Left ventricle myocardium inferior (tissue), 1 donor: ENCODE measurements around the gene APBA3. TPM values are rescaled to one million over a fixed set of nuclear protein-coding genes. Genes with fewer than 3 reads are reported as not detected.

Source experiments
- DNase-seq: peaks from one replicate; pipeline ENCODE4 v3.0.0-alpha.2; 2020
- H3K27ac ChIP-seq: fragments of 200-600 bp; replicated peaks from 2 replicates; pipeline ENCODE4 v1.8.0; 2021
- H3K27me3 ChIP-seq: fragments of 200-600 bp; 2 replicates; pipeline ENCODE4 v1.8.0; 2021; ENCODE audit warnings: low read depth
- H3K36me3 ChIP-seq: fragments of 200-600 bp; 2 replicates; pipeline ENCODE4 v1.8.0; 2021
- H3K4me1 ChIP-seq: fragments of 200-600 bp; 2 replicates; pipeline ENCODE4 v1.8.0; 2021
- H3K4me3 ChIP-seq: fragments of 200-600 bp; 2 replicates; pipeline ENCODE4 v1.8.0; 2021; ENCODE audit warnings: mild to moderate bottlenecking, moderate library complexity
- H3K9me3 ChIP-seq: fragments of 200-600 bp; replicated peaks from 2 replicates; pipeline ENCODE4 v1.8.0; 2021
- intact Hi-C: fragments of 100-400 bp; cut with micrococcal nuclease; formaldehyde crosslinking; loops from one replicate; pipeline ENCODE4 v1.11.0; 2022
- total RNA-seq: library from RNA; stranded (reverse); fragmentation: NEBNext Ultra II Directional; extraction: Animal tissue kit (Norgen Biotek cat#: 25700); gene quantifications from one replicate; pipeline ENCODE4 v1.2.1, GENCODE V29; 2021
- TF ChIP-seq, protein P1 (sequence below): fragments of 200-600 bp; IDR thresholded peaks from 2 replicates; pipeline ENCODE4 v1.8.0; 2021; ENCODE audit warnings: antibody characterized with exemption, mild to moderate bottlenecking, borderline replicate concordance
- donor health status: DM: no; HTN: yes; CAD: no; lungs with severe emphysema.

APBA3 gene
- total RNA-seq, 1 donor from 2014 or later = 14.2 TPM

DNA sequence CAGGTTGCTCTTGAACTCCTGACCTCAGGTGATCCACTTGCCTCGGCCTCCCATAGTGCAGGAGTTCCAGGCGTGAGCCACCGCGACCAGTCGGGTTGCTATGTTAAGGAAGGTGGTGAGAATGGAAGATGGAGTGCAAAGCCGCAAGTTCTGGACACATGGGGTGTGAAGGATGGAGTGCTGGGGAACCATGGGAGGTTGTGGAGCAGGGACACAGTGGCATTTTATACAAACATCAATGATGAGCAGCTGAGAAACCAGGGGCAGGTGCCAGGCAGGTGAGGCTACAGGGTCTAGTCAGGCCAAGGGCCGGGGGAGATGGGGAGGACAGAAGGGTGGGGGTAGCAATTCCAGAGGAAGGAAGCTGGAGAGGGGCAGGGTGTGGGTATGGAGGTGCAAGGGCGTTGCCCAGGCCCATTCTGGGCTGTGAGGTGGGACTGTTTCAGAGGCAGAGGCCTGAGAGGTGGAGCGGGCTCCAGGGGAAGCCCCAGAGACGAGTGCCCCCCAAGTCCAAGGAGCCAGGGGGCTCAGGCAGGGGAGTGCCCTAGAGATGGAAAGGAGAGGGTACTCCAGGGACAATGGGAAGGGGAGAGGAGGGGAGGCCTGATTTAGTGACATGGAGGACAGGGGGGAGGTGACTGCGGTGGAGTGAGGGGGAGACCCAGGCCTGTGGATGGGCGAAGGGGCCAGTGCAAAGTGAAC is 12.5 kb upstream of the APBA3 start:
- H3K27ac ChIP-seq = no peak overlapping the region
- H3K27me3 ChIP-seq = peaks cover 3% of the 10 kb centered on the region
- H3K4me3 ChIP-seq = no peak overlapping the region
- H3K4me1 ChIP-seq = no peaks in the 10 kb centered on the region
- no peak for DNase-seq
- intact Hi-C loops = no loop called here
- TF ChIP-seq, protein P1, sequence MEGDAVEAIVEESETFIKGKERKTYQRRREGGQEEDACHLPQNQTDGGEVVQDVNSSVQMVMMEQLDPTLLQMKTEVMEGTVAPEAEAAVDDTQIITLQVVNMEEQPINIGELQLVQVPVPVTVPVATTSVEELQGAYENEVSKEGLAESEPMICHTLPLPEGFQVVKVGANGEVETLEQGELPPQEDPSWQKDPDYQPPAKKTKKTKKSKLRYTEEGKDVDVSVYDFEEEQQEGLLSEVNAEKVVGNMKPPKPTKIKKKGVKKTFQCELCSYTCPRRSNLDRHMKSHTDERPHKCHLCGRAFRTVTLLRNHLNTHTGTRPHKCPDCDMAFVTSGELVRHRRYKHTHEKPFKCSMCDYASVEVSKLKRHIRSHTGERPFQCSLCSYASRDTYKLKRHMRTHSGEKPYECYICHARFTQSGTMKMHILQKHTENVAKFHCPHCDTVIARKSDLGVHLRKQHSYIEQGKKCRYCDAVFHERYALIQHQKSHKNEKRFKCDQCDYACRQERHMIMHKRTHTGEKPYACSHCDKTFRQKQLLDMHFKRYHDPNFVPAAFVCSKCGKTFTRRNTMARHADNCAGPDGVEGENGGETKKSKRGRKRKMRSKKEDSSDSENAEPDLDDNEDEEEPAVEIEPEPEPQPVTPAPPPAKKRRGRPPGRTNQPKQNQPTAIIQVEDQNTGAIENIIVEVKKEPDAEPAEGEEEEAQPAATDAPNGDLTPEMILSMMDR = no peak
- no peaks in the 10 kb centered on the region for H3K9me3 ChIP-seq
- H3K36me3 ChIP-seq = no peaks in the 10 kb centered on the region

GRCh38 chr19:3771906-3772455 is 10.5 kb upstream of the APBA3 start, which contains the start of gene RAX2:
RAX2 (minus strand) TSS chr19:3772228; CDS start chr19:3771742, 486 bp downstream.
- DNase-seq = no peak
- Histone ChIP-seq H3K27ac (no peak within 1 kb of the TSS), H3K36me3 (peaks cover 19% of the 10 kb centered on the region), H3K4me1 (no peaks in the 10 kb centered on the region), H3K4me3 (no peak within 1 kb of the TSS), H3K27me3 (no peaks in the 10 kb centered on the region), H3K9me3 (no peaks in the 10 kb centered on the region)
- TF ChIP-seq, protein P1 = no peak
- intact Hi-C loops = no loop called here

- H3K36me3 ChIP-seq = peaks cover 26% of the 10 kb centered on the region
- intact Hi-C loops = no loop called here
- no peaks in the 10 kb centered on the region for H3K9me3 ChIP-seq
- H3K4me1 ChIP-seq = no peaks in the 10 kb centered on the region
- DNase-seq = no peak
- TF ChIP-seq, protein P1 = no peak
- H3K27ac ChIP-seq = no peak overlapping the region
- H3K27me3 ChIP-seq = no peaks in the 10 kb centered on the region
- no peak overlapping the region for H3K4me3 ChIP-seq
Observed at GRCh38 chr19:3771000-3771905, 9.8 kb upstream of the APBA3 start.

DNA sequence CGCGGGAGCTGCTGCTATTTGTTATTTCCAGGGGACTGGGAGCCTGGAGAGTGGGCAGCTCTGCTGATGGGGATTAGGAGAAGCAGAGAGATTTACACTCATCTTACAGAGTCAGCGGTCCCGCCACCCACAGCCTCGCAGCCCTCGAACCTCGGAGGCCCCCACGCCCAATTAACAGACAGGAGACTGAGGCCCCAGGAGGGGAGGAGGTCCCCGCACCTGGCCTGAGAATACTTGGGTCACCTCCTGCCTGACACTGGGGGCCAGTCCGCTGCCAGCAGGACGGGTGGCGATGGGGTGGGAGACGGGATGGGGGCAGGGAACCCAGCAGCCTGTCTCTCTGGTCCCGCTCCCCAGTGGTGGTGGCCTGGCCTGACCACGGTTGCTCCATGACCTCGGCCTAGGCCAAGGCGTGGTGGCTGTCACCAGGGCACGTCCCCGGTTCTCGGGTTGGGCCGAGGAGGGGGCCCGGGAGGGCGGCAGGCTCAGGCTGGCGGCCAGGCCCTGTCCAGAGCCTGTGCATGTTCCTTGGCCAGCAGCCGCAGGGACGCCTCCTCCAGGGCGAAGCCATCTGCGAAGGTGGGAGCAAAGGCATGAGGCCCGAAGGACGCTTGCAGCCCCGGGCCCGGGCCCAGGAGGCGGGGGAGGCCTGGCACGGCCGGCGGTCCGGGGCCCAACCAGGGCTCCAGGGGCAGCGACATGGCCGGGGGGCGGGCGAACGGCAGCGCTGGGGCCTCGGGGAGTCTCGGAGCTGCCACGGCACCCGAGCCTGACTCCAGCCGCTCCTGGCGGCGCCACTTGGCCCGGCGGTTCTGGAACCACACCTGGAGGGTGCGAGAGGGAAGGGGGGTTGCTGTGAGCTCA is 8.9 kb upstream of the APBA3 start:
- DNase-seq = no peak
- TF ChIP-seq, protein P1 = no peak
- Histone ChIP-seq H3K27me3 (no peaks in the 10 kb centered on the region), H3K4me3 (no peak overlapping the region), H3K9me3 (no peaks in the 10 kb centered on the region), H3K36me3 (peaks cover 35% of the 10 kb centered on the region), H3K27ac (no peak overlapping the region), H3K4me1 (no peaks in the 10 kb centered on the region)
- intact Hi-C loops = no loop called here

GRCh38 chr19:3769494-3769893 is 8.0 kb upstream of the APBA3 start:
- no peak for DNase-seq
- no peak overlapping the region for H3K4me3 ChIP-seq
- intact Hi-C loops = no loop called here
- TF ChIP-seq, protein P1 = no peak
- peaks cover 41% of the 10 kb centered on the region for H3K36me3 ChIP-seq
- no peak overlapping the region for H3K27ac ChIP-seq
- H3K27me3 ChIP-seq = no peaks in the 10 kb centered on the region
- H3K4me1 ChIP-seq = no peaks in the 10 kb centered on the region
- no peaks in the 10 kb centered on the region for H3K9me3 ChIP-seq
